Stimulated activated naive B cell treated with anti-CD40 and anti-IgM and Interleukin-4, amounts not matched to agents 10 μg/mL and 1 μg/mL and 100 μg/mL, for 72 hours (primary cell): ENCODE measurements around the gene PCDHA1.
"Not testable (repeated sequence)": the region's sequence is repeated elsewhere in the genome, so short reads cannot be mapped to it uniquely, and the experiment has no call there.

Experiments
- ATAC-seq, 2 donors: fragments of 150-1000 bp; cut with Tn5 transposase; replicated peaks; 2 replicates each; pipeline ENCODE4 v1.10.0; 2021; ENCODE audit warnings: moderate library complexity in 1 of 2
- DNase-seq: peaks from one replicate; pipeline ENCODE4 v3.0.0; 2021
- H3K27ac Mint-ChIP-seq: one replicate; pipeline ENCODE4 v1.8.0; 2022; ENCODE audit warnings: mild to moderate bottlenecking, mixed read lengths
- H3K27me3 Mint-ChIP-seq, 2 donors: one replicate each; pipeline ENCODE4 v1.8.0; 2022; ENCODE audit warnings: mixed read lengths in 2 of 2
- H3K36me3 Mint-ChIP-seq, 2 donors: one replicate each; pipeline ENCODE4 v1.8.0; 2022; ENCODE audit warnings: mixed read lengths in 2 of 2, mild to moderate bottlenecking in 1 of 2
- H3K4me1 Mint-ChIP-seq, 2 donors: one replicate each; pipeline ENCODE4 v1.8.0; 2022; ENCODE audit warnings: mixed read lengths in 2 of 2, mild to moderate bottlenecking in 1 of 2
- H3K4me3 Mint-ChIP-seq, 2 donors: one replicate each; pipeline ENCODE4 v1.8.0; 2022; ENCODE audit warnings: mild to moderate bottlenecking in 2 of 2, mixed read lengths in 2 of 2, moderate library complexity in 1 of 2
- H3K9me3 Mint-ChIP-seq, 2 donors: one replicate each; pipeline ENCODE4 v1.8.0; 2022; ENCODE audit warnings: mixed read lengths in 2 of 2, mild to moderate bottlenecking in 1 of 2

PCDHA1 gene

DNA sequence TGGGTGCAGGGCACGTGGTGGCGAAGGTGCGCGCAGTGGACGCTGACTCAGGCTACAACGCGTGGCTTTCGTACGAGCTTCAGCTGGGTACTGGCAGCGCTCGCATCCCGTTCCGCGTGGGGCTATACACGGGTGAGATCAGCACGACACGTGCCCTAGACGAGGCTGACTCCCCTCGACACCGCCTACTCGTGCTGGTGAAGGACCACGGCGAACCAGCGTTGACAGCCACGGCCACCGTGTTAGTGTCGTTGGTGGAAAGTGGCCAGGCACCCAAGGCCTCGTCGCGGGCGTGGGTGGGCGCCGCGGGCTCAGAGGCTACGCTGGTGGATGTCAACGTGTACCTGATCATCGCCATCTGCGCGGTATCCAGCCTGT, 10.8 kb downstream of the PCDHA1 start:
- no peaks in the 10 kb centered on the region for H3K4me1 Mint-ChIP-seq
- peaks cover 3 to 6% of the 10 kb centered on the region in 2 donors for H3K36me3 Mint-ChIP-seq
- H3K27ac Mint-ChIP-seq, result no peak overlapping the region
- H3K9me3 Mint-ChIP-seq, result peaks cover 4 to 16% of the 10 kb centered on the region in 2 donors
- DNase-seq (no peak), ATAC-seq (no peak)
- H3K27me3 Mint-ChIP-seq, result peaks cover 21 to 27% of the 10 kb centered on the region in 2 donors
- no peak overlapping the region for H3K4me3 Mint-ChIP-seq

GRCh38 chr5:140800816-140801493, 15.0 kb downstream of the PCDHA1 start, which contains the start of gene PCDHA3:
Gene PCDHA3, plus strand, starts transcription at chr5:140801057.
- peaks cover 19 to 20% of the 10 kb centered on the region in 2 donors for H3K27me3 Mint-ChIP-seq
- H3K36me3 Mint-ChIP-seq, result peaks cover 2 to 5% of the 10 kb centered on the region in 2 donors
- H3K4me3 Mint-ChIP-seq, result no peak within 1 kb of the TSS
- ATAC-seq, result no peak
- H3K4me1 Mint-ChIP-seq, result no peaks in the 10 kb centered on the region
- H3K27ac Mint-ChIP-seq, result peak within 1 kb of the TSS; percentile 25
- no peak for DNase-seq
- H3K9me3 Mint-ChIP-seq, result peaks cover 9 to 10% of the 10 kb centered on the region in 2 donors

GRCh38 chr5:140801494-140801841, 15.5 kb downstream of the PCDHA1 start:
- H3K27ac Mint-ChIP-seq, result no peak overlapping the region
- H3K9me3 Mint-ChIP-seq, result peaks cover 8 to 9% of the 10 kb centered on the region in 2 donors
- no peaks in the 10 kb centered on the region for H3K4me1 Mint-ChIP-seq
- DNase-seq (no peak), ATAC-seq (no peak)
- peaks cover 0 to 2% of the 10 kb centered on the region in 2 donors for H3K36me3 Mint-ChIP-seq
- H3K27me3 Mint-ChIP-seq, result peaks cover 19 to 24% of the 10 kb centered on the region in 2 donors
- no peak overlapping the region for H3K4me3 Mint-ChIP-seq

GRCh38 chr5:140802381-140802780, 16.4 kb downstream of the PCDHA1 start:
- H3K4me3 Mint-ChIP-seq, H3K27ac Mint-ChIP-seq, DNase-seq, ATAC-seq, H3K36me3 Mint-ChIP-seq, H3K4me1 Mint-ChIP-seq: not testable (repeated sequence)
- Mint-ChIP-seq H3K9me3 (peaks cover 9 to 10% of the 10 kb centered on the region in 2 donors), H3K27me3 (peaks cover 23 to 31% of the 10 kb centered on the region in 2 donors)

DNA sequence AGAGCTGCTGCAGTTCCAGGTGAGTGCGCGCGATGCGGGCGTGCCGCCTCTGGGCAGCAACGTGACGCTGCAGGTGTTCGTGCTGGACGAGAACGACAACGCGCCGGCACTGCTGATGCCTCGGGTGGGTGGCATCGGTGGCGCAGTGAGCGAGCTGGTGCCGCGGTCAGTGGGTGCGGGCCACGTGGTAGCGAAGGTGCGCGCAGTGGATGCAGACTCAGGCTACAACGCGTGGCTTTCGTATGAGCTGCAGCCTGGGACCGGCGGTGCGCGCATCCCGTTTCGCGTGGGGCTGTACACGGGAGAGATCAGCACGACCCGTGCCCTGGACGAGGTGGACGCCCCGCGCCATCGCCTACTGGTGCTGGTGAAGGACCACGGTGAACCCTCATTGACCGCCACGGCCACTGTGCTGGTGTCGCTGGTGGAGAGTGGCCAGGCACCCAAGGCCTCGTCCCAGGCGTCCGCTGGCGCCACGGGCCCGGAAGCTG, 16.9 kb downstream of the PCDHA1 start:
- H3K27ac Mint-ChIP-seq, result peak overlapping the region; percentile 25
- DNase-seq, result no peak
- ATAC-seq, result no peak
- peaks cover 0 to 2% of the 10 kb centered on the region in 2 donors for H3K36me3 Mint-ChIP-seq
- H3K4me3 Mint-ChIP-seq, result no peak overlapping the region
- H3K27me3 Mint-ChIP-seq, result peaks cover 23 to 36% of the 10 kb centered on the region in 2 donors
- H3K9me3 Mint-ChIP-seq, result peaks cover 9 to 10% of the 10 kb centered on the region in 2 donors
- H3K4me1 Mint-ChIP-seq, result no peaks in the 10 kb centered on the region

DNA sequence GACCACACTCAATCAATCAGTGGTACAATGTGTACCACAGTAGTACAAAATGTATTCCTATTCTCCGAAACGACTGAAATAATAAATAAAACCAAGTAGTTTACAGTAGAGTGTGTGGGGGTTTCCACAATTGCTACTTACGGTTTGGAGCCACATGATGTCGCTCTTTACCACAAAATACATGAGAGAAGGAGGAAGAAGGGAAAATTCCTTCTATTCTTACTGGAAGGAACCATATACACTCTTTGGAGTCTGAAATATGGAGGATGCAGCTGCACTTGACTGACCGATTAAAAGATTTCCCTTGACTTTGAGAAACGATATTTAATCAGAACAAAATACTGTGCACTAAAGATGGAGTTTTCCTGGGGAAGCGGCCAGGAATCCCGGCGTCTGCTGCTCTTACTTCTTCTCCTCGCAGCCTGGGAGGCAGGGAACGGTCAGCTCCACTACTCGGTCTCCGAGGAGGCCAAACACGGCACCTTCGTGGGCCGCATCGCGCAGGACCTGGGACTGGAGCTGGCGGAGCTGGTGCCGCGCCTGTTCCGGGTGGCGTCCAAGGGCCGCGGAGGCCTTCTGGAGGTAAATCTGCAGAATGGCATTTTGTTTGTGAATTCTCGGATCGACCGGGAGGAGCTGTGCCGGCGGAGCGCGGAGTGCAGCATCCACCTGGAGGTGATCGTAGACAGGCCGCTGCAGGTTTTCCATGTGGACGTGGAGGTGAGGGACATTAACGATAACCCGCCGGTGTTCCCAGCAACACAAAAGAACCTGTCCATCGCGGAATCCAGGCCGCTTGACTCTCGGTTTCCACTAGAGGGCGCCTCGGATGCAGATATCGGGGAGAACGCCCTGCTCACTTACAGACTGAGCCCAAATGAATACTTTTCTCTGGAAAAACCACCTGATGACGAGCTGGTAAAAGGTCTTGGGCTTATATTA, 21.2 kb downstream of the PCDHA1 start, which contains the start of gene PCDHA4:
Gene PCDHA4, plus strand, starts transcription at position 235 of the 942 bp plus-strand sequence.
- Mint-ChIP-seq H3K4me3 (peak within 1 kb of the TSS in 1 of 2 donors; percentile 10), H3K27ac (no peak within 1 kb of the TSS), H3K9me3 (peaks cover 15 to 21% of the 10 kb centered on the region in 2 donors), H3K36me3 (peaks cover 2 to 3% of the 10 kb centered on the region in 2 donors), H3K4me1 (no peaks in the 10 kb centered on the region), H3K27me3 (peaks cover 18 to 36% of the 10 kb centered on the region in 2 donors)
- DNase-seq (no peak), ATAC-seq (no peak)

- ATAC-seq, H3K4me3 Mint-ChIP-seq, H3K27ac Mint-ChIP-seq: not testable (repeated sequence)
These were observed 22.4 kb downstream of the PCDHA1 start for GRCh38 chr5:140808241-140808888.

DNA sequence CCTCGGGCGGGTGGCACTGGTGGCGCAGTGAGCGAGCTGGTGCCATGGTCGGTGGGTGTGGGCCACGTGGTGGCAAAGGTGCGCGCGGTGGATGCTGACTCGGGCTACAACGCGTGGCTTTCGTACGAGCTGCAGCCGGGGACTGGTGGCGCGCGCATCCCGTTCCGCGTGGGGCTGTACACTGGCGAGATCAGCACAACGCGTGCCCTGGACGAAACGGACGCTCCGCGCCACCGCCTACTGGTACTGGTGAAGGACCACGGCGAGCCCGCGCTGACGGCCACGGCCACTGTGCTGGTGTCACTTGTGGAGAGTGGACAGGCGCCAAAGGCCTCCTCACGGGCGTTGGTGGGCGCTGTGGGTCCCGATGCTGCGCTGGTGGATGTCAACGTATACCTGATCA, 22.9 kb downstream of the PCDHA1 start:
- Mint-ChIP-seq H3K4me1 (no peaks in the 10 kb centered on the region), H3K36me3 (peaks cover 2 to 3% of the 10 kb centered on the region in 2 donors), H3K4me3 (no peak overlapping the region), H3K27ac (no peak overlapping the region), H3K9me3 (peaks cover 22 to 23% of the 10 kb centered on the region in 2 donors), H3K27me3 (peaks cover 26 to 33% of the 10 kb centered on the region in 2 donors)
- DNase-seq (no peak), ATAC-seq (no peak)

More at GRCh38 chr5:140808241-140808888, 22.4 kb downstream of the PCDHA1 start:
- H3K4me1 Mint-ChIP-seq, H3K36me3 Mint-ChIP-seq, DNase-seq: not testable (repeated sequence)
- peaks cover 28 to 36% of the 10 kb centered on the region in 2 donors for H3K27me3 Mint-ChIP-seq
- H3K9me3 Mint-ChIP-seq, result peaks cover 23% of the 10 kb centered on the region in 2 donors

DNA sequence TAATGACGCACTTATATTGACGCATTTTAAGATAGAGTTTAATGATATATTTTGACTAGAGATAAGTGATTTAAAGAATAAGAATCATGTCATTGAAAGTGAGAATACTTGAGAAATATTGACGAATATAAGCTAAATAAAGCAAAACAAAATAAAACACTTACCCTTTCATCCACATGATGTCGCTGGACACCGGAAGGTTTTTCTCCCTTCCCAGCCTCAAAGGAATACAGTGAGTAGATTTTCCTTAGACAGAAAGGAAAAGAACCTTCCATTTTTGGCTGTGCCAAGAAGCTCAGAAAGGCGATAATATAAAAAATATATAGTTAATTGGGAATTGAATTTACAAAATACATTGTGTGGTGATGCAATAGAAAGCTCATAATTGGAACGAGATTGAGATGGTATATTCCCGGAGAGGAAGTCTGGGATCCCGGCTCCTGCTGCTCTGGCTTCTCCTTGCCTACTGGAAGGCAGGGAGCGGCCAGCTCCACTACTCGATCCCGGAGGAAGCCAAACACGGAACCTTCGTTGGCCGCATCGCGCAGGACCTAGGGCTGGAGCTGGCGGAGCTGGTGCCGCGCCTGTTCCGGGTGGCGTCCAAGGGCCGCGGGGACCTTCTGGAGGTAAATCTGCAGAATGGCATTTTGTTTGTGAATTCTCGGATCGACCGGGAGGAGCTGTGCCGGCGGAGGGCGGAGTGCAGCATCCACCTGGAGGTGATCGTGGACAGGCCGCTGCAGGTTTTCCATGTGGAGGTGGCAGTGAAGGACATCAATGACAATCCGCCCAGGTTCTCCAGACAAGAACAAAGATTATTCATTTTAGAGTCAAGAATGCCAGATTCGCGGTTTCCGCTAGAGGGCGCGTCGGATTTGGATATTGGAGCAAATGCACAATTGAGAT, 35.7 kb downstream of the PCDHA1 start, which contains the start of gene PCDHA5:
Gene PCDHA5, plus strand, starts transcription at position 239 of the 906 bp plus-strand sequence.
- ATAC-seq (no peak), DNase-seq (no peak)
- H3K9me3 Mint-ChIP-seq, result peaks cover 4 to 8% of the 10 kb centered on the region in 2 donors
- H3K4me3 Mint-ChIP-seq, result no peak within 1 kb of the TSS
- H3K27ac Mint-ChIP-seq, result no peak within 1 kb of the TSS
- H3K27me3 Mint-ChIP-seq, result peaks cover 10 to 20% of the 10 kb centered on the region in 2 donors
- peaks cover 0 to 4% of the 10 kb centered on the region in 2 donors for H3K36me3 Mint-ChIP-seq
- no peaks in the 10 kb centered on the region for H3K4me1 Mint-ChIP-seq

DNA sequence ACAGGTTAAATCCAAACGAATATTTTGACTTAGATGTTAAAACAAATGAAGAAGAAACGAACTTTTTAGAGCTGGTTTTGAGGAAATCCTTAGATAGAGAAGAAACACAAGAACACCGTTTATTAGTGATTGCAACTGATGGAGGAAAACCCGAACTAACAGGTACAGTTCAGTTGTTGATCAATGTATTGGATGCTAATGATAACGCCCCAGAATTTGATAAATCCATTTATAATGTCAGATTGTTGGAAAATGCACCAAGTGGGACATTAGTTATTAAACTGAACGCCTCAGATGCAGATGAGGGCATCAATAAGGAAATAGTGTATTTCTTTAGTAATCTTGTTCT, 36.3 kb downstream of the PCDHA1 start:
- no peaks in the 10 kb centered on the region for H3K4me1 Mint-ChIP-seq
- ATAC-seq (no peak), DNase-seq (no peak)
- peaks cover 2 to 4% of the 10 kb centered on the region in 2 donors for H3K36me3 Mint-ChIP-seq
- peaks cover 16 to 24% of the 10 kb centered on the region in 2 donors for H3K27me3 Mint-ChIP-seq
- peaks cover 6 to 11% of the 10 kb centered on the region in 2 donors for H3K9me3 Mint-ChIP-seq
- H3K4me3 Mint-ChIP-seq, result no peak overlapping the region
- H3K27ac Mint-ChIP-seq, result no peak overlapping the region

- not testable (repeated sequence) for H3K27ac Mint-ChIP-seq, DNase-seq, H3K4me1 Mint-ChIP-seq, H3K36me3 Mint-ChIP-seq, H3K4me3 Mint-ChIP-seq, ATAC-seq
- H3K9me3 Mint-ChIP-seq, result peaks cover 6 to 11% of the 10 kb centered on the region in 2 donors
- H3K27me3 Mint-ChIP-seq, result peaks cover 20 to 27% of the 10 kb centered on the region in 2 donors
These were observed 37.0 kb downstream of the PCDHA1 start for GRCh38 chr5:140822969-140823368.

- no peak overlapping the region for H3K4me3 Mint-ChIP-seq
- H3K27me3 Mint-ChIP-seq, result peaks cover 25 to 30% of the 10 kb centered on the region in 2 donors
- DNase-seq, result no peak
- no peak overlapping the region for H3K27ac Mint-ChIP-seq
- H3K9me3 Mint-ChIP-seq, result peaks cover 7 to 11% of the 10 kb centered on the region in 2 donors
- no peak for ATAC-seq
- H3K4me1 Mint-ChIP-seq, result no peaks in the 10 kb centered on the region
- peaks cover 2 to 6% of the 10 kb centered on the region in 2 donors for H3K36me3 Mint-ChIP-seq
These were observed 37.5 kb downstream of the PCDHA1 start for GRCh38 chr5:140823475-140823874.
